GM23338 (cell line): ENCODE data around the gene KLK13. TPM values are rescaled to one million over a fixed set of nuclear protein-coding genes. Genes with fewer than 3 reads are reported as not detected.

Experiments
- ATAC-seq: fragments of 200-7000 bp; cut with Tn5 transposase; 3 replicates; pipeline ENCODE4 v1.9.1; 2020
- DNase-seq: peaks from one replicate; pipeline ENCODE4 v3.0.0-alpha.2; 2015; ENCODE audit warnings: low spot score
- H2AFZ ChIP-seq: fragments of 200-600 bp; sonication (generic); 2 replicates; pipeline ENCODE4 v1.8.0; 2016; ENCODE audit warnings: antibody characterized with exemption, mild to moderate bottlenecking, moderate library complexity
- H3F3A ChIP-seq: fragments of 200-600 bp; sonication (generic); replicated peaks from 2 replicates; pipeline ENCODE4 v1.8.0; 2017; ENCODE audit warnings: antibody characterized with exemption, mixed run types, low read depth
- H3K27ac ChIP-seq: fragments of 200-600 bp; sonication (generic); 2 replicates; pipeline ENCODE4 v1.6.1; 2016; ENCODE audit warnings: low read depth
- H3K27me3 ChIP-seq: fragments of 200-600 bp; sonication (generic); 2 replicates; pipeline ENCODE4 v1.8.0; 2016; ENCODE audit warnings: mild to moderate bottlenecking, mixed run types, moderate library complexity; ENCODE audit not compliant: insufficient read depth
- H3K36me3 ChIP-seq: fragments of 200-600 bp; sonication (generic); 2 replicates; pipeline ENCODE4 v1.8.0; 2016; ENCODE audit warnings: mild to moderate bottlenecking; ENCODE audit not compliant: insufficient read depth
- H3K4me1 ChIP-seq: fragments of 200-600 bp; sonication (generic); 2 replicates; pipeline ENCODE4 v1.8.0; 2016; ENCODE audit warnings: mild to moderate bottlenecking, moderate library complexity; ENCODE audit not compliant: insufficient read depth
- H3K4me2 ChIP-seq: fragments of 200-600 bp; sonication (generic); 2 replicates; pipeline ENCODE4 v1.7.1; 2017; ENCODE audit warnings: mixed run types
- H3K4me3 ChIP-seq: fragments of 200-600 bp; sonication (generic); 2 replicates; pipeline ENCODE4 v1.6.1; 2016; ENCODE audit warnings: mixed run types
- H3K79me2 ChIP-seq: fragments of 200-600 bp; sonication (generic); replicated peaks from 2 replicates; pipeline ENCODE4 v1.8.0; 2017; ENCODE audit warnings: mild to moderate bottlenecking; ENCODE audit not compliant: insufficient read depth
- H3K9me2 ChIP-seq: fragments of 200-600 bp; sonication (generic); 2 replicates; pipeline ENCODE4 v1.8.0; 2017; ENCODE audit not compliant: insufficient read depth
- H4K20me1 ChIP-seq: fragments of 200-600 bp; sonication (generic); replicated peaks from 2 replicates; pipeline ENCODE4 v1.8.0; 2017; ENCODE audit warnings: mild to moderate bottlenecking; ENCODE audit not compliant: insufficient read depth
- H3K27ac Mint-ChIP-seq: 2 replicates; pipeline ENCODE4 v1.8.0; 2020; ENCODE audit warnings: inconsistent platforms, mild to moderate bottlenecking, moderate library complexity, mixed read lengths
- H3K27me3 Mint-ChIP-seq: 3 replicates; pipeline ENCODE4 v1.8.0; 2022; ENCODE audit warnings: low read depth, mild to moderate bottlenecking, moderate library complexity, mixed read lengths, inconsistent platforms; ENCODE audit not compliant: insufficient read depth, poor library complexity
- H3K36me3 Mint-ChIP-seq: 3 replicates; pipeline ENCODE4 v1.8.0; 2021; ENCODE audit warnings: low read depth, mild to moderate bottlenecking, inconsistent platforms, moderate library complexity, mixed read lengths
- H3K4me1 Mint-ChIP-seq: 3 replicates; pipeline ENCODE4 v1.8.0; 2020; ENCODE audit warnings: mild to moderate bottlenecking, inconsistent platforms, mixed read lengths
- H3K4me3 Mint-ChIP-seq: 3 replicates; pipeline ENCODE4 v1.8.0; 2021; ENCODE audit warnings: moderate library complexity, mild to moderate bottlenecking, inconsistent platforms, mixed read lengths
- H3K9me3 Mint-ChIP-seq: 3 replicates; pipeline ENCODE4 v1.8.0; 2020; ENCODE audit warnings: moderate library complexity, mild to moderate bottlenecking, inconsistent platforms, mixed read lengths
- CREB1 ChIP-seq: fragments of 250-450 bp; sonication (Bioruptor Pico); IDR thresholded peaks from 2 replicates; pipeline ENCODE4 v1.5.0; 2020; ENCODE audit warnings: low read depth, mild to moderate bottlenecking, moderate library complexity
- CTCF ChIP-seq, 2 experiments: fragments of 200-600 bp in 1 of 2; sonication (generic) in 1 of 2; conservative IDR thresholded peaks; 2 replicates each; pipeline versions ENCODE4 v1.5.1 to v1.6.1; 2016 to 2017; ENCODE audit warnings: antibody characterized with exemption in 2 of 2, low read depth in 2 of 2, mild to moderate bottlenecking in 2 of 2, moderate library complexity in 1 of 2
- EZH2 ChIP-seq: fragments of 200-600 bp; sonication (generic); IDR thresholded peaks from one replicate; pipeline ENCODE4 v1.8.0; 2017; ENCODE audit warnings: antibody characterized with exemption, mild to moderate bottlenecking, low read depth; ENCODE audit not compliant: unreplicated experiment
- EZH2phosphoT487 ChIP-seq: fragments of 200-600 bp; sonication (generic); IDR thresholded peaks from one replicate; pipeline ENCODE4 v1.8.1; 2018; ENCODE audit warnings: antibody characterized with exemption; ENCODE audit not compliant: unreplicated experiment
- JUNB ChIP-seq: IDR thresholded peaks from one replicate; pipeline ENCODE4 v1.6.1; 2016; ENCODE audit warnings: antibody characterized with exemption; ENCODE audit not compliant: unreplicated experiment
- NANOG ChIP-seq: IDR thresholded peaks from 2 replicates; pipeline ENCODE4 v1.6.1; 2016; ENCODE audit warnings: antibody characterized with exemption, borderline replicate concordance
- POLR2AphosphoS5 ChIP-seq: IDR thresholded peaks from 2 replicates; pipeline ENCODE4 v1.6.1; 2016; ENCODE audit warnings: antibody characterized with exemption, low read depth
- REST ChIP-seq: IDR thresholded peaks from one replicate; pipeline ENCODE4 v1.6.1; 2018; ENCODE audit warnings: antibody characterized with exemption; ENCODE audit not compliant: unreplicated experiment
- STAT1 ChIP-seq: IDR thresholded peaks from one replicate; pipeline ENCODE4 v1.6.1; 2016; ENCODE audit warnings: antibody characterized with exemption; ENCODE audit not compliant: unreplicated experiment
- ZNF114 ChIP-seq: fragments of 250-450 bp; sonication (Bioruptor Pico); IDR thresholded peaks from 2 replicates; pipeline ENCODE4 v1.5.0; 2020; ENCODE audit warnings: mild to moderate bottlenecking, moderate library complexity
- ZNF331 ChIP-seq: fragments of 250-450 bp; sonication (Bioruptor Pico); IDR thresholded peaks from 2 replicates; pipeline ENCODE4 v1.5.0; 2020; ENCODE audit warnings: low read depth, mild to moderate bottlenecking, moderate library complexity
- ZNF462 ChIP-seq: fragments of 250-450 bp; sonication (Bioruptor Pico); IDR thresholded peaks from 2 replicates; pipeline ENCODE4 v1.5.0; 2020; ENCODE audit warnings: mild to moderate bottlenecking, moderate library complexity
- polyA plus RNA-seq: library from polyadenylated mRNA; unstranded; fragments of >200 nt; fragmentation: Nextera tagmentation; extraction: Ambion mirVana; gene quantifications from 2 replicates; pipeline ENCODE4 v1.2.1, GENCODE V29; 2016
- total RNA-seq: library from RNA; depleted of rRNA; stranded (reverse); fragments of >200 nt; shearing (Covaris generic); gene quantifications from 2 replicates; pipeline ENCODE4 v1.2.3, GENCODE V29; 2014

KLK13 gene
- total and polyA plus RNA-seq, 2 experiments from 2014 or later: 4.5 to 5.7 TPM

- peaks cover 19% of the 10 kb centered on the region for H3K27me3 Mint-ChIP-seq
- H3K27ac Mint-ChIP-seq: no peak overlapping the region
- H4K20me1 ChIP-seq: no peaks in the 10 kb centered on the region
- H3K4me2 ChIP-seq: no peak overlapping the region
- TF ChIP-seq EZH2: no peak
- no peak for TF ChIP-seq NANOG
- TF ChIP-seq REST: no peak
- no peak for TF ChIP-seq EZH2phosphoT487
- H3K36me3 ChIP-seq: no peaks in the 10 kb centered on the region
- ATAC-seq (no peak), DNase-seq (no peak)
- peaks cover 6% of the 10 kb centered on the region; the same call in 1 of the 2 replicates for H3K4me1 ChIP-seq
- no peak overlapping the region for H3K4me3 Mint-ChIP-seq
- no peaks in the 10 kb centered on the region for H3K9me2 ChIP-seq
- peaks cover 21% of the 10 kb centered on the region for H3K4me1 Mint-ChIP-seq
- H3K27ac ChIP-seq: no peak overlapping the region
- H3K79me2 ChIP-seq: no peaks in the 10 kb centered on the region
- H3K4me3 ChIP-seq: no peak overlapping the region
- H3K27me3 ChIP-seq: no peaks in the 10 kb centered on the region
- no peaks in the 10 kb centered on the region for H3F3A ChIP-seq
- no peak overlapping the region for H2AFZ ChIP-seq
- H3K9me3 Mint-ChIP-seq: peaks cover 8% of the 10 kb centered on the region; the same call in 2 of the 3 replicates
- no peaks in the 10 kb centered on the region; the same call in 2 of the 3 replicates for H3K36me3 Mint-ChIP-seq
These were observed 13.8 kb upstream of the KLK13 start for GRCh38 chr19:51078731-51079130.

GRCh38 chr19:51078104-51078503 is 13.2 kb upstream of the KLK13 start:
- H3K36me3 ChIP-seq: no peaks in the 10 kb centered on the region
- H3K27me3 ChIP-seq: no peaks in the 10 kb centered on the region
- Mint-ChIP-seq H3K4me1 (peaks cover 15% of the 10 kb centered on the region), H3K27me3 (peaks cover 15% of the 10 kb centered on the region), H3K27ac (no peak overlapping the region), H3K36me3 (no peaks in the 10 kb centered on the region), H3K4me3 (no peak overlapping the region), H3K9me3 (peaks cover 13% of the 10 kb centered on the region; the same call in 2 of the 3 replicates)
- no peak for DNase-seq
- H2AFZ ChIP-seq: no peak overlapping the region
- no peak overlapping the region for H3K4me2 ChIP-seq
- no peak overlapping the region for H3K27ac ChIP-seq
- H3F3A ChIP-seq: no peaks in the 10 kb centered on the region
- no peak; the same call in 2 of the 3 replicates for ATAC-seq
- no peaks in the 10 kb centered on the region for H3K79me2 ChIP-seq
- peaks cover 6% of the 10 kb centered on the region; the same call in 1 of the 2 replicates for H3K4me1 ChIP-seq
- no peak overlapping the region for H3K4me3 ChIP-seq
- H4K20me1 ChIP-seq: no peaks in the 10 kb centered on the region
- H3K9me2 ChIP-seq: no peaks in the 10 kb centered on the region
- TF ChIP-seq POLR2AphosphoS5 (no peak), ZNF462 (no peak), ZNF331 (CRISPR knock-in tag) (no peak), ZNF114 (CRISPR knock-in tag) (no peak), JUNB (no peak), STAT1 (no peak), CTCF (conservative IDR thresholded peaks at IDR 0.05; ENCODE audit: low read depth in 2 of 2) (no peak), EZH2phosphoT487 (no peak), CREB1 (CRISPR knock-in tag) (no peak)
